Kidney tubule cell (primary cell): ENCODE measurements around the gene CDK14.

Source experiments
- DNase-seq: peaks from one replicate; pipeline ENCODE4 v3.0.0-alpha.2; 2018; ENCODE audit warnings: low spot score

The CDK14 gene

DNA sequence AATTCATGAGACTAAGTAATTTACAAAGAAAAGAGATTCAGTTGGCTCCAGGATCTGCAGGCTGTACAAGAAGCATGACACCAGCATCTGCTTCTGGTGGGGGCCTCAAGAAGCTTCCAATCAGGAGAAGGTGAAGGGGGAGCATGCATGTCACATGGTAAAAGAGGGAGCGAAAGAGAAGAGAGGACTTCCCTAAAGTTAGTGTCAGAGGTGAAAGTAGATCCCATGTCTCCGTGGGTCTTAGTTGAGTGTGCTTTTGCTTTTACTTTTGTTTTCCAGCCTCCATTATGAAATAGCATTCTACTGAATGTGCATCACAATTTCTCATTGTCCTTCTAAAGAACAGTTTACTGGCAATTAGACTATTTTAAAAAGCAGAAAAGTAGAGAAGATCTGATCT, 454.6 kb downstream of the CDK14 start:
- DNase-seq, result no peak

- no peak for DNase-seq
Observed at GRCh38 chr7:91051966-91052365, 455.8 kb downstream of the CDK14 start.

DNA sequence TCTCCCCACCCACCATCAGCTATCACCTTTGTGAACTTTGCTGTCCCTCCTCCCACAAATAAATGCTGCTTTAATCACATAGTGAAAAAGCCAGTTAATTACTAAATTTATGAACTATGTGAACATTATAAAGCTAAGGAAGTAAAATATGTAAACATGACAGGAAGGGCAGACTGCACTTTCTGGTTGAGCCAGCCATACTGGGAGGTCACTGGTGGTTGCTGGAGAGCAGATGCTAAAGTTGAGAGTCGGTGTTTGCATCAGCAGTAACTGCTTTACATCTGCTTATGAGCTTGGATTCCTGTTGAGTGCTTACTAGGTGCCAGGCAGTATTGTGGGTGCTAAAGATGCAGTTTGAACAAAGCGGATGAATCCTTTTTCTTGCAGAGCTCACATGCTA, 458.3 kb downstream of the CDK14 start:
- no peak for DNase-seq

- no peak for DNase-seq
Observed at GRCh38 chr7:91055219-91055618, 459.1 kb downstream of the CDK14 start.

DNA sequence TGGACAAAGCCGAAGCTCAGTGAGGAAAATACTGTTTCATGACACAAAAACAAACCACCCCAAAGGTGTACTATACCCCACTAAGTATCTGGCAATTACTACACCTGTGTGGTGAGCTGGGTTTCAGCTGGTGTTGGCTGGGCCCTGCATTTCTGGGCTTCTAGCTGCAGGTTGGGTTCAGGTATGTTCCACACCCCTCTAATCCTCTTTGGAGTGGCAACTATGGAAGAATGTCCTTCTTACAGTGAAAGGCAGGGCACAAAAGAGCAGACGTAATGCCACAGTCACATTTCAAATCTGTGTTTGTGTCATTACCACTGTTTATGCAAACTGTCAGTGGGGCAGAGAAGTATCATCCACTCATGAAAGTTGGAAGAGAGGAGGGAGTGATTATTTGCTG, 466.6 kb downstream of the CDK14 start:
- DNase-seq, result no peak

DNA sequence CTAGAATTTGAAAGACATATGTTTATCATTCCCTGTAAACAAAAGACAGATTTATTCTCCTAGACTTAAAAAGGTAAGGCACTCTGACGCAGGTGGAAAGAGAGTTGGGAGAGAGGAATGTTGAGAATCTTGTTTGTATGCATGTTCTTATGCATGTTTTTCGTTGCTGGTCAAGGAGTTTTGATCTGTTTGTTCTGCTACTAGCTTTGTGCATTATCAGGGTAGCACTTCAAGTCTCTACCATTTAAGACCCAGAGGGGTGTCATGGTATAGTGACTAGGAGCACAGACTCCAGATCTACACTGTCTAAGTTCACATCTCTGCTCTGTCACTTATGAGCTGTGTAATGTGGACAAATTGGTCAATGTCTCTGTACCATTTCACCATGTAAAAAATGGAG, 467.9 kb downstream of the CDK14 start:
- DNase-seq, result no peak

DNA sequence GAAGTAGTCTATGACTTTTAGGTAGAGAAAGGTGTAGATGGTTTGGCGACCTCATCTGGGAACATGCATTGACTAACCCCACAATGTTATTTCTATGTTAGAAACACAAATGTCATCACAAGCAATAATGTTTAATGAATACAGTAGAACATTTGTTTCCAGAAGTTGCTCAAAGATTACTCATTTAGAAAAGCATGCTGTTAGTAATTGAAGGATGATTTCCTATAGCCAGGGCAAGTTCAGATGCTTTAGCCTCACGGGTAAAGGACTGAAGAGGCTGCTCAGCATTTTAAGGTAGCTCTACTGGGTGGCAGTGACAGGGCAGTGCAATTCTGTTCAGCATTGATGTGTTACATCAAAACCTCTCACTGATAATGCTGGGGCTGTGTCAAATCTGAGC, 468.8 kb downstream of the CDK14 start:
- peak; percentile 68 for DNase-seq

DNA sequence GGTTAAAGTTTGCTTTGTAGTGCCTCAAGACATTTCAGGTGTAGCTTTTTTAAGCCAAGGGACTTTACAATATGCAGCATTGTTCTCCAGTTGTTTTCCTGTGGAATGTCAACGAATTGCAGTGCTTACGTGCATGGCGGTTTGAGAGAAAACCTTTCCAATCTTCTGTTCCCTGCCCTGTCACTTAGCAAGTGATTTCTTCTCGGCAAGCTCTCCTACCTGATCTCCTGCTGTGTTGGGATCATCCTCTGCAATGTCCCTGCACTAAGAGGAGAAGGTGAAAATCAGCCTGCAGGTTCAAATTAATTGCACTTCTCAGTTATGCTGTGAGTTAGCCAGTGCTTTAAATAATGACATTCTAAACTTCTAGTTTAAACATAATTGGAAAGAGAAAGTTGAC, 470.5 kb downstream of the CDK14 start:
- no peak for DNase-seq

GRCh38 chr7:91067242-91067641, 471.1 kb downstream of the CDK14 start:
- no peak for DNase-seq

DNA sequence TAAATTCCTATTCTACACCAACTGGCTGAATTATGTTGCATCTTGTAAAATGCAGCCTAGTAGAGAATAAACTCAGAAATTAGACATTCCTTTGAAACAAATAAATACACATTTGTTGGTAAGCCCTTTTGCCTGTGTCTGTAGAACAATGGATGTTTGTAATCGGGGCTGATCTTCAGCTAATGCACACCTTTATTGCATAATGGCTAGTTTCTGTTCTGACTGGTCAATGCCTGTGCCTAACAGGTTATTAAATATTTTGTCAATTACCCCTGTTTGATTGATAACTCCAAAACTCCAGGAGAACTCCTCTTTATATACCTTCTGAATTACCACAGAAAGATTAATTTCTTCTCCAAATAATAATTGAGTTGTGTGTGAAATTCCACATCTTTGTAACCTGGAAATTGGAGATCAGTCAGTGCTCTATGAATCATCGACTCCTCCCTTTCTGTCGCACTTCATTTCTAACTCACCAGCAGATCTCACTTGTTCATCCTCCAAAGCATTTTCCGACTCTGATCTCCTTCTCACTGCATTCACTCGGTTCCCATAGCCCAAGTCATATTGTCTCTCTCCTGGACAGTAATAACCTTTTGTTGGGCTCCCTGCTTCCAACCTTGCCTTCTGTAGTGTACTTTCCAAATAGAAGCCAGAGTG, 472.1 kb downstream of the CDK14 start:
- peak; percentile 10 for DNase-seq

DNA sequence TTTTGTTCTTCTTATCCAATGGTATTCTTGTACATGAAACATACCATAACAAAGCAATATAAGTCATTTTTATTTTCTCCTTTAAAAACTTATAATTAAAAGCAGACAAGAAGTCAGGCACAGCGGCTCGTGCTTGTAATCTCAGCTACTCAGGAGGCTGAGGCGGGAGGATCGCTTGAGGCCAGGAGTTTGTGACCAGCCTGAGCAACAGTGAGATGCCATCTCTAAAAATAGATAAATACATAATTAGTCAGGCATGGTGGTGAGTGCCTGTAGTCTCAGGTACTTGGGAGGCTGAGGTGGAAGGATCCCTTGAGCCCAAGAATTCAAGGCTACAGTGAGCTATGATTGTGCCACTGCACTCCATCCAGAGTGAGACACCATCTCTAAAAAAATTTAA, 473.0 kb downstream of the CDK14 start:
- no peak for DNase-seq

GRCh38 chr7:91079487-91079886, 483.4 kb downstream of the CDK14 start:
- DNase-seq, result peak; percentile 42

DNA sequence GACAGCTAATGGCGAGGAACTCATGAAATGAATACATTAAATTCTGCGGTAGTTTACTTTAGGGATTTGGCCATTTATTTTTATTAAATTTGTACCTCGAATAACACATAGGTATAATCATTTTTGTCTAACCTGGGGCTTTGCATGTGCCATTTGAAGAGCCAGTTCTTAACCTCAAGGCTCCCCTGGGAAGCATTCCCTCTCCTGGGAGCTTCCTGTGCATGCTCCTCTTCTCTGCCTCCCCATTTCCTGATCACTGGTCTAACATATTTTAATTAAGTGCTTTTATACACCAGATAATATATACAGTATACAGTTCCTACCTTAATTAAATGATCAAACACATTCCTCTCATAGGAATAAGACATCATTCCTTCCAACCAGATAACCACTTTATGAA, 484.2 kb downstream of the CDK14 start:
- no peak for DNase-seq

- DNase-seq, result peak; percentile 53
Observed at GRCh38 chr7:91082038-91082437, 485.9 kb downstream of the CDK14 start.

GRCh38 chr7:91082852-91083495, 486.9 kb downstream of the CDK14 start:
- peak; percentile 29 for DNase-seq

- peak; percentile 26 for DNase-seq
Observed at GRCh38 chr7:91083855-91084644, 487.9 kb downstream of the CDK14 start.

DNA sequence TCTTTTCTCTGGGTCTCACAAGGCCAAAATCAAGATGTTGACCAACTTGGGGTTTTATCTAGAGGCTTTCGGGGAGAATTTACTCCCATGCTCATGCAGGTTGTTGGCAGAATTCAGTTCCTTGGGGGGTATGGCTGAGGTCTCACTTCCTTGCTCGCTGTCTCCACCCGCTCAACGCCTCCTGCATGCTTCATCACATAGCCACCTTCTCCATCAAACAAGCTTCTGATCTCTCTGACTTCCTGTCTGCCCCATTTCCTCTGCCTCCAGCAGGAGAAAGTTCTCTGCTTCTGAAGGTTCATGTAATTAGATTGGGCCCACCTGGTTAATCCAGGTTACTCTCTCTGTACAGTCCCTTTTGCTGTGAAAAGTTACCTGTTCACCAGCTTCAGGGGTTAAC, 489.1 kb downstream of the CDK14 start:
- DNase-seq, result no peak

- no peak for DNase-seq
Observed at GRCh38 chr7:91086200-91086599, 490.1 kb downstream of the CDK14 start.

GRCh38 chr7:91088156-91088555, 492.0 kb downstream of the CDK14 start:
- no peak for DNase-seq

DNA sequence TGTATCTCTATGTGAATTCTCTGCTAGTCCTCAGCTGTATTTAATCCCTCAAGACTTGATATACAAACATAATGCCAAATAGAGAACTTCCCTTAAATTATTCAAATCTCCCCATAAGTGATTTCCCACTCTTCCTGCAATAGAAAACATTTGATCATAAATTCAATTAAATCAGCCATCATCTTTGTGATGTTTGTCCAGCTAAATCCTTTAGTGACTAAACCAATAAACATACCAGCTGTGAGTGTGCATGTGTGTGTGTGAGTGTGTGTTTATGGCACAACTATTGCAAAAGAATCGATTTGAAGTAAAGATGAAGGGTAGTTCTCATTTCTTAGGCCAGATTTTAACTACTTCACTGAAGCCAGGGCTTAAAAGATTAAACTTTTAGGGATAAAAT, 492.6 kb downstream of the CDK14 start:
- no peak for DNase-seq

- DNase-seq, result peak; percentile 50
Observed at GRCh38 chr7:91089382-91089963, 493.4 kb downstream of the CDK14 start.

DNA sequence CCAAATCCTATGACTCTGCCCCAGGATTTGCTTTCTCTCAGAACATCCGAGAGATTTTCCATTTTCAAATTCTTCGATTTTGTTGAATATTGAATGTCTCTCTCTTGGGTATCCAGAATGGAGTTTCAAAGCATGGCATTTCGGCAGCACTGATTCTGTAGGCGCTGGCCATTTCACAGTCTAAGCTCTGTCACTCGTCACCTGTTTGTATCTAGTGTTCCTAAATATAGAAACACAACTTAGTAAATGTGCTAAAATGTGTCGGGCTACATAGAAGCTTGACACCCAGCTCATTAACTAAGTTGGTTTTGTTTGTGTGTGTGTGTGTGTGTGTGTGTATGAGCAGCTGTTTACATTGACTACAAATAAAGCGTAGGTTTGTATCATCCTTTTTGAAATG, 494.6 kb downstream of the CDK14 start:
- no peak for DNase-seq

GRCh38 chr7:91091631-91092030, 495.5 kb downstream of the CDK14 start:
- DNase-seq, result no peak
